GM12878 (cell line): ENCODE measurements around the gene DDR1. TPM values are rescaled to one million over a fixed set of nuclear protein-coding genes. Genes with fewer than 3 reads are reported as not detected.
A peak's percentile ranks its signal among the peaks of the same experiment; 100 is the strongest.

Source experiments
- BCLAF1 ChIP-seq: fragments of 450-650 bp; IDR thresholded peaks from 2 replicates; pipeline ENCODE4 v1.6.1; 2017; ENCODE audit warnings: antibody characterized with exemption, mild to moderate bottlenecking, moderate library complexity
- CEBPZ ChIP-seq: fragments of 150-350 bp; IDR thresholded peaks from 2 replicates; pipeline ENCODE4 v1.6.1; 2016; ENCODE audit warnings: low read depth, low read length
- E2F8 ChIP-seq: fragments of 450-650 bp; IDR thresholded peaks from 2 replicates; pipeline ENCODE4 v1.6.1; 2018; ENCODE audit warnings: mild to moderate bottlenecking, low read depth, moderate library complexity; ENCODE audit not compliant: partially characterized antibody
- EED ChIP-seq: sonication (generic); IDR thresholded peaks from 2 replicates; pipeline ENCODE4 v1.6.1; 2016; ENCODE audit warnings: antibody characterized with exemption, low read depth
- HDGF ChIP-seq: fragments of 450-650 bp; IDR thresholded peaks from 2 replicates; pipeline ENCODE4 v1.6.1; 2016; ENCODE audit warnings: antibody characterized with exemption
- MYC ChIP-seq: IDR thresholded peaks from 2 replicates; pipeline ENCODE4 v1.6.1; 2011; ENCODE audit warnings: mild to moderate bottlenecking, low read length, moderate library complexity, inconsistent platforms; ENCODE audit not compliant: insufficient read depth, insufficient replicate concordance, insufficient read length, severe bottlenecking
- NFIC ChIP-seq: IDR thresholded peaks from 2 replicates; pipeline ENCODE4 v1.6.1; 2012; ENCODE audit warnings: low read depth, mild to moderate bottlenecking, inconsistent platforms, low read length, moderate library complexity
- PAX8 ChIP-seq: fragments of 450-650 bp; IDR thresholded peaks from 2 replicates; pipeline ENCODE4 v1.6.1; 2017; ENCODE audit warnings: mild to moderate bottlenecking, moderate library complexity
- POLR2A ChIP-seq: IDR thresholded peaks from 2 replicates; pipeline ENCODE4 v1.6.1; 2011; ENCODE audit warnings: low read depth, mild to moderate bottlenecking, low read length
- RBBP5 ChIP-seq: fragments of 200-600 bp; sonication (generic); conservative IDR thresholded peaks from 2 replicates; pipeline ENCODE4 v1.6.1; 2016
- RELA ChIP-seq: fragments of 450-650 bp; IDR thresholded peaks from 2 replicates; pipeline ENCODE4 v1.8.0; 2014; ENCODE audit warnings: borderline replicate concordance; ENCODE audit not compliant: partially characterized antibody
- USF1 ChIP-seq: IDR thresholded peaks from 2 replicates; pipeline ENCODE4 v1.6.1; 2011; ENCODE audit warnings: borderline replicate concordance, low read depth, mild to moderate bottlenecking, moderate library complexity, mixed read lengths, low read length; ENCODE audit not compliant: insufficient read depth; ENCODE audit errors: extremely low read length
- ZNF274 ChIP-seq: IDR thresholded peaks from one replicate; pipeline ENCODE4 v1.8.0; 2011; ENCODE audit not compliant: insufficient read length, insufficient read depth
- ZNF592 ChIP-seq: fragments of 450-650 bp; IDR thresholded peaks from 2 replicates; pipeline ENCODE4 v1.6.1; 2017; ENCODE audit warnings: mild to moderate bottlenecking, moderate library complexity
- polyA plus RNA-seq, 11 experiments: library from polyadenylated mRNA; depleted of rRNA in 4 of 11; unstranded in 6 of 11; stranded (reverse) in 5 of 11; fragments of >200 nt; fragmentation: Nextera tagmentation in 4 of 11; fragmentation: Illumina TruSeq in 1 of 11; extraction: Ambion mirVana in 4 of 11; extraction: Trizol in 1 of 11; gene quantifications; 1 replicate in 1 of 11; 2 replicates in 10 of 11; pipeline versions ENCODE4 v1.2.1 to v1.2.3, GENCODE V29; 2011 to 2016; ENCODE audit warnings: inconsistent platforms in 2 of 11, missing spikeins in 2 of 11, low read depth in 1 of 11
- total RNA-seq, 4 experiments: library from RNA; depleted of rRNA in 3 of 4; stranded (reverse); fragments of >200 nt in 3 of 4; fragmentation: Illumina TruSeq in 1 of 4; extraction: Trizol in 1 of 4; gene quantifications; 2 replicates each; pipeline versions ENCODE4 v1.2.1 to v1.2.3, GENCODE V29; 2013 to 2021

The DDR1 gene
- total and polyA plus RNA-seq, 10 of the 15 experiments (the other 5 are each of a cell fraction or from before 2014, with no cell fraction given): 1.1 to 39.0 (median 11.9) TPM

- TF ChIP-seq BCLAF1: no peak
- TF ChIP-seq HDGF: peak; percentile 70; the same call in 1 of the 2 replicates
- no peak for TF ChIP-seq ZNF592
- TF ChIP-seq MYC: peak; percentile 60
- TF ChIP-seq POLR2A: peak; percentile 65
- no peak; the same call in 1 of the 2 replicates for TF ChIP-seq NFIC
- TF ChIP-seq RELA: peak; percentile 87
- peak; percentile 70 for TF ChIP-seq E2F8
- no peak for TF ChIP-seq PAX8
- peak; percentile 84 for TF ChIP-seq EED
- no peak for TF ChIP-seq ZNF274
- no peak; the same call in 1 of the 2 replicates for TF ChIP-seq CEBPZ
- TF ChIP-seq RBBP5: no peak
- no peak for TF ChIP-seq USF1
Measured at GRCh38 chr6:30907758-30908591, 23.7 kb downstream of the DDR1 start, which contains the start of gene GTF2H4 (continued).
